Measurements from ENCODE around the gene ARHGEF3. TPM values are rescaled to one million over a fixed set of nuclear protein-coding genes. Genes with fewer than 3 reads are reported as not detected.

The ARHGEF3 gene
- total and polyA plus RNA-seq, 4 experiments from 2014 or later, result 120 to 160 (median 126) TPM

- Mint-ChIP-seq H3K27me3 (no peaks in the 10 kb centered on the region), H3K9me3 (peaks cover 0 to 1% (median 0%) of the 10 kb centered on the region in 8 donors), H3K36me3 (peaks cover 9 to 49% of the 10 kb centered on the region in 2 donors), H3K4me1 (peaks cover 52 to 87% (median 73%) of the 10 kb centered on the region in 4 donors), H3K4me3 (peak overlapping the region; percentile 43 to 88 (median 73)), H3K27ac (peak overlapping the region; percentile 80 to 93 (median 85))
- Histone ChIP-seq H3K36me3 (ENCODE audit: insufficient read depth, low read length) (no peaks in the 10 kb centered on the region), H3K4me3 (ENCODE audit: low read length in 2 of 2) (peak overlapping the region in 1 of 2 donors; percentile 29), H3K9me3 (ENCODE audit: control insufficient read depth in 1 of 2, low read length in 2 of 2) (no peaks in the 10 kb centered on the region), H3K4me1 (ENCODE audit: insufficient read depth, low read length) (peaks cover 76% of the 10 kb centered on the region), H3K27me3 (ENCODE audit: insufficient read depth, low read length) (no peaks in the 10 kb centered on the region), H3K27ac (ENCODE audit: low read depth, low read length) (peak overlapping the region; percentile 39)
- ChIA-PET CTCF (ENCODE audit: partially characterized antibody) (interaction anchor here (9.3 to 10.1 kb wide), 2 partner anchors 45 to 93 kb away, joined by 213 to 267 read pairs; no protein-coding TSS in a partner anchor), POLR2A (ENCODE audit: partially characterized antibody) (interaction anchor here (0.6 to 13.6 kb wide), 9 partner anchors 12 to 239 kb away, joined by 3 to 218 read pairs (median 31); partner anchors contain the start of gene CCDC66)
- intact Hi-C loops (cut with micrococcal nuclease), result no loop called here
- DNase-seq, result peak in 1 of 5 donors; percentile 60
Measured at GRCh38 chr3:56796202-56796601, 5.5 kb downstream of the ARHGEF3 start.

DNA sequence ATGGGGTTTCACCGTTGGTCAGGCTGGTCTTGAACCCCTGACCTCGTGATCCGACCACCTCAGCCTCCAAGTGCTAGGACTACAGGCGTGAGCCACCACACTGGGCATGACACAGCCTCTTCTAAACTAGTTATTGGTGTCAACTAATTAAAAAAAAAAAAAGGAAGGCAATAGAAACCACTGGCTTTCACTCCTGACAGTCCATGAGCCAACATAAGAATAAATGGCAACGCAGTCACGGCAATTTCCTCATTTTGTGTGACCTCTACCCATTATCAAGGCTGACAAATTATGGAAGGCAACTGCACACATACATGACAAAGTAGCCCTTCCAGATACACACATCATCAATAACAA, 5.9 kb downstream of the ARHGEF3 start:
- intact Hi-C loops (cut with micrococcal nuclease), result no loop called here
- peaks cover 0 to 1% (median 0%) of the 10 kb centered on the region in 8 donors for H3K9me3 Mint-ChIP-seq
- peak overlapping the region; percentile 43 to 88 (median 73) for H3K4me3 Mint-ChIP-seq
- H3K27ac Mint-ChIP-seq, result peak overlapping the region; percentile 72 to 93 (median 85)
- Histone ChIP-seq H3K4me3 (ENCODE audit: low read length in 2 of 2) (peak overlapping the region in 1 of 2 donors; percentile 29), H3K4me1 (ENCODE audit: insufficient read depth, low read length) (peaks cover 80% of the 10 kb centered on the region), H3K27me3 (ENCODE audit: insufficient read depth, low read length) (no peaks in the 10 kb centered on the region), H3K36me3 (ENCODE audit: insufficient read depth, low read length) (no peaks in the 10 kb centered on the region), H3K27ac (ENCODE audit: low read depth, low read length) (peak overlapping the region; percentile 39), H3K9me3 (ENCODE audit: control insufficient read depth in 1 of 2, low read length in 2 of 2) (no peaks in the 10 kb centered on the region)
- POLR2A ChIA-PET (ENCODE audit: partially characterized antibody), result interaction anchor here (0.6 to 13.6 kb wide), 6 partner anchors 12 to 239 kb away, joined by 3 to 218 read pairs (median 88); partner anchors contain the start of gene CCDC66
- H3K36me3 Mint-ChIP-seq, result peaks cover 9 to 49% of the 10 kb centered on the region in 2 donors
- H3K27me3 Mint-ChIP-seq, result no peaks in the 10 kb centered on the region
- CTCF ChIA-PET (ENCODE audit: partially characterized antibody), result interaction anchor here (9.3 to 10.1 kb wide), 2 partner anchors 44 to 93 kb away, joined by 213 to 267 read pairs; no protein-coding TSS in a partner anchor
- no peak for DNase-seq
- peaks cover 56 to 91% (median 76%) of the 10 kb centered on the region in 4 donors for H3K4me1 Mint-ChIP-seq

DNA sequence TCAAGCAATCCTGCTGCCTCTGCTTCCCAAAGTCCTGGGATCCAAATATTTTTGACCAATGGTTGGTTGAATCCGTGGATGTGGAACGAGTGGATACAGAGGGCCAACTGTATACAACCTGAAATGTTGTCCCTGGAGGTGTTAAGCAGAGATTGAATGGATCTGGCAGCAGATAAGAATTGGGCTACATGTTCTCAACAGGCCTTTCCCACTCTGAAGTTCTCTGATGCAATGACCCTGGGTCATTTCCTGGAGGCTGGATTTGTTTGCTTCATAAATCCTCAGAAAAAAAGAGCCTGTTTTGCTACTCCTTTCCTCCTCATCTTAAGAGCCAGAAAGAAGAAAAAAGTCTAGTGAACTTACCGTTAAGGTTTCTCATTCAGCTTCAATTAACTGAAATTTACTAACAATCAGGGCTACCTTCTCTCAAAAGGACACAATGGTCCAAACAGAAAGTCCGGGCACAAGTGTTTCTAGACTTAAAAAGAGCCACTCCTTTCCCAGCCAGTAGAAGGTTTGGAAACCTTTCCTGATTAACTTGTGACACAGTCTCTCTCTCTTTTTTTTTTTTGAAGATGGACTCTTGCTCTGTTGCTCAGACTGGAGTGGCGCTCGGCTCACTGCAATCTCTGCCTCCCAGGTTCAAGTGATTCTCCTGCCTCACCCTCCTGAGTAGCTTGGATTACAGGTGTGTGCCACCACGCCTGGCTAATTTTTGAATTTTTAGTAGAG, 6.5 kb downstream of the ARHGEF3 start:
- H3K36me3 ChIP-seq (ENCODE audit: insufficient read depth, low read length), result no peaks in the 10 kb centered on the region
- no peak for DNase-seq
- no peaks in the 10 kb centered on the region for H3K27me3 ChIP-seq (ENCODE audit: insufficient read depth, low read length)
- ChIA-PET POLR2A (ENCODE audit: partially characterized antibody) (interaction anchor here (7.5 kb wide), 1 partner anchor 11 kb away, joined by 218 read pairs; no protein-coding TSS in a partner anchor), CTCF (ENCODE audit: partially characterized antibody) (no interaction called here)
- peak overlapping the region; percentile 72 to 93 (median 83) for H3K27ac Mint-ChIP-seq
- H3K9me3 ChIP-seq (ENCODE audit: control insufficient read depth in 1 of 2, low read length in 2 of 2), result no peaks in the 10 kb centered on the region
- intact Hi-C loops (cut with micrococcal nuclease), result no loop called here
- peaks cover 9 to 45% of the 10 kb centered on the region in 2 donors for H3K36me3 Mint-ChIP-seq
- H3K27me3 Mint-ChIP-seq, result no peaks in the 10 kb centered on the region
- peak overlapping the region in 7 of 8 donors; percentile 51 to 88 (median 75) for H3K4me3 Mint-ChIP-seq
- peaks cover 0 to 1% (median 0%) of the 10 kb centered on the region in 8 donors for H3K9me3 Mint-ChIP-seq
- H3K4me3 ChIP-seq (ENCODE audit: low read length in 2 of 2), result no peak overlapping the region
- peaks cover 84% of the 10 kb centered on the region for H3K4me1 ChIP-seq (ENCODE audit: insufficient read depth, low read length)
- H3K27ac ChIP-seq (ENCODE audit: low read depth, low read length), result peak overlapping the region; percentile 39
- peaks cover 60 to 92% (median 76%) of the 10 kb centered on the region in 4 donors for H3K4me1 Mint-ChIP-seq

GRCh38 chr3:56792193-56792592, 9.6 kb downstream of the ARHGEF3 start:
- Histone ChIP-seq H3K4me1 (ENCODE audit: insufficient read depth, low read length) (peaks cover 91% of the 10 kb centered on the region), H3K9me3 (ENCODE audit: control insufficient read depth in 1 of 2, low read length in 2 of 2) (no peaks in the 10 kb centered on the region), H3K27me3 (ENCODE audit: insufficient read depth, low read length) (no peaks in the 10 kb centered on the region), H3K4me3 (ENCODE audit: low read length in 2 of 2) (no peak overlapping the region), H3K36me3 (ENCODE audit: insufficient read depth, low read length) (no peaks in the 10 kb centered on the region), H3K27ac (ENCODE audit: low read depth, low read length) (no peak overlapping the region)
- H3K9me3 Mint-ChIP-seq, result peaks cover 0 to 1% (median 0%) of the 10 kb centered on the region in 8 donors
- peaks cover 9 to 40% of the 10 kb centered on the region in 2 donors for H3K36me3 Mint-ChIP-seq
- peak overlapping the region in 3 of 8 donors; percentile 37 to 59 (median 57) for H3K4me3 Mint-ChIP-seq
- DNase-seq, result no peak
- POLR2A ChIA-PET (ENCODE audit: partially characterized antibody), result interaction anchor here (1.3 to 5.4 kb wide), 3 partner anchors 8 to 97 kb away, joined by 4 to 153 read pairs (median 5); partner anchors contain the start of gene ARHGEF3
- H3K27me3 Mint-ChIP-seq, result no peaks in the 10 kb centered on the region
- peak overlapping the region; percentile 20 to 97 (median 74) for H3K27ac Mint-ChIP-seq
- intact Hi-C loops (cut with micrococcal nuclease), result no loop called here
- CTCF ChIA-PET (ENCODE audit: partially characterized antibody), result interaction anchor here (4.3 to 5.6 kb wide), 2 partner anchors 8 to 196 kb away, joined by 23 to 120 read pairs; partner anchors contain the start of gene ARHGEF3
- peaks cover 72 to 94% (median 79%) of the 10 kb centered on the region in 4 donors for H3K4me1 Mint-ChIP-seq

DNA sequence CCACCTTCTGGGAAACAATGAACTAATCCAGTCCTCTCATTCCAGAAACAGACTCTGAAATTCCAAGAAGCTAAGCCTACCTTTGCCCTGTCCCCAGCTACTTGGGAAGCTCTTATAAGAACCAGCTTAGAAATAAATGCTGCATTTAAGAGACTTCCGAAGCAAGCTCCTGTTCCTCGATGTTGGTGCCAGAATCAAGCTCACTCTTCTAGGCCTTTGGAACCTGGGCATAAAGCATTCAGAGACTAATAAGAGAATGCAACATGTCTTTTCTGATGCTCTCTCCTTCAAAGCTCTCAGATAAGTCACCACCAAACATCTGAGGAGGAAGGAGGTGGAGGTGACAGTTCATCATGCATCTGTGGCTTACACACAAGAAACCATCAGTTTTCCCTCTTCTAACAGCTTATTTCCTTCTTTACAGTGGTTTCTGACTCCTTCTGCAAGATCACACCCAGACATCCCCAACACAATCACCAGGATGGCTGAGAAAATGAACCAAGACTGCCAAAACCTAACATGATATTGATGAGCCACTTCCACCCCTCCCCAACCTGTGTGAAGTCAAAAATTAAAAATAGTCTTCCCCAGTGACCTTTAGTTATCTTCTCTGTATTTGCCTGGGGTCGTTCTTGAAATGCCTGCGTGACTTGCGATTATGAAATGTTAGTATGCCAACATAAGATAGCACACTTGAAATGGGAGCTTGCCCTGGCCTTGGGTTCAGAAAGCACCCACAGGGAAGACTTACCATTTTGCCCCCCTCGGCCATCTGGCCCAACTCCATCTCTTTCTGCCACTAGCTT, 11.5 kb downstream of the ARHGEF3 start:
- Histone ChIP-seq H3K27me3 (ENCODE audit: insufficient read depth, low read length) (no peaks in the 10 kb centered on the region), H3K4me3 (ENCODE audit: low read length in 2 of 2) (peak overlapping the region in 1 of 2 donors; percentile 22), H3K27ac (ENCODE audit: low read depth, low read length) (peak overlapping the region; percentile 69), H3K4me1 (ENCODE audit: insufficient read depth, low read length) (peaks cover 91% of the 10 kb centered on the region), H3K36me3 (ENCODE audit: insufficient read depth, low read length) (no peaks in the 10 kb centered on the region), H3K9me3 (ENCODE audit: control insufficient read depth in 1 of 2, low read length in 2 of 2) (no peaks in the 10 kb centered on the region)
- Mint-ChIP-seq H3K4me3 (peak overlapping the region; percentile 5 to 80 (median 70)), H3K27ac (peak overlapping the region; percentile 82 to 97 (median 86)), H3K4me1 (peaks cover 72 to 94% (median 79%) of the 10 kb centered on the region in 4 donors), H3K36me3 (peaks cover 10 to 26% of the 10 kb centered on the region in 2 donors), H3K9me3 (peaks cover 0 to 1% (median 0%) of the 10 kb centered on the region in 8 donors), H3K27me3 (no peaks in the 10 kb centered on the region)
- DNase-seq, result peak; percentile 39 to 63 (median 42)
- intact Hi-C loops (cut with micrococcal nuclease), result loop anchor here (1.0 to 2.0 kb wide), 2 partner anchors 10 to 17 kb away; no protein-coding TSS in a partner anchor
- POLR2A ChIA-PET (ENCODE audit: partially characterized antibody), result interaction anchor here (0.7 to 5.4 kb wide), 17 partner anchors 9 to 313 kb away, joined by 3 to 153 read pairs (median 5); partner anchors contain the start of genes ARHGEF3, CCDC66 and TASOR
- CTCF ChIA-PET (ENCODE audit: partially characterized antibody), result interaction anchor here (0.8 to 5.6 kb wide), 12 partner anchors 10 to 202 kb away, joined by 3 to 120 read pairs (median 4); partner anchors contain the start of gene ARHGEF3

- Mint-ChIP-seq H3K4me1 (peaks cover 79 to 95% (median 85%) of the 10 kb centered on the region in 4 donors), H3K27ac (peak overlapping the region; percentile 82 to 97 (median 93)), H3K4me3 (peak overlapping the region in 7 of 8 donors; percentile 49 to 80 (median 73)), H3K27me3 (no peaks in the 10 kb centered on the region), H3K36me3 (peaks cover 10 to 25% of the 10 kb centered on the region in 2 donors), H3K9me3 (peaks cover 0 to 1% (median 0%) of the 10 kb centered on the region in 8 donors)
- ChIA-PET CTCF (ENCODE audit: partially characterized antibody) (interaction anchor here (1.0 to 5.6 kb wide), 8 partner anchors 11 to 199 kb away, joined by 3 to 120 read pairs (median 5); partner anchors contain the start of gene ARHGEF3), POLR2A (ENCODE audit: partially characterized antibody) (interaction anchor here (0.6 to 5.4 kb wide), 17 partner anchors 9 to 232 kb away, joined by 3 to 153 read pairs (median 4); partner anchors contain the start of genes ARHGEF3, CCDC66 and TASOR)
- H3K27ac ChIP-seq (ENCODE audit: low read depth, low read length), result peak overlapping the region; percentile 69
- no peak for DNase-seq
- no peak overlapping the region for H3K4me3 ChIP-seq (ENCODE audit: low read length in 2 of 2)
- H3K9me3 ChIP-seq (ENCODE audit: control insufficient read depth in 1 of 2, low read length in 2 of 2), result no peaks in the 10 kb centered on the region
- no peaks in the 10 kb centered on the region for H3K27me3 ChIP-seq (ENCODE audit: insufficient read depth, low read length)
- intact Hi-C loops (cut with micrococcal nuclease), result no loop called here
- no peaks in the 10 kb centered on the region for H3K36me3 ChIP-seq (ENCODE audit: insufficient read depth, low read length)
- H3K4me1 ChIP-seq (ENCODE audit: insufficient read depth, low read length), result peaks cover 93% of the 10 kb centered on the region
Measured at GRCh38 chr3:56789076-56789475, 12.7 kb downstream of the ARHGEF3 start.
